ENCODE data around the gene DBP. TPM values are rescaled to one million over a fixed set of nuclear protein-coding genes. Genes with fewer than 3 reads are reported as not detected.
A peak's percentile ranks its signal among the peaks of the same experiment; 100 is the strongest.

Gene DBP
- total and polyA plus RNA-seq, 12 donors = 11.5 to 80.6 (median 53.6) TPM

DNA sequence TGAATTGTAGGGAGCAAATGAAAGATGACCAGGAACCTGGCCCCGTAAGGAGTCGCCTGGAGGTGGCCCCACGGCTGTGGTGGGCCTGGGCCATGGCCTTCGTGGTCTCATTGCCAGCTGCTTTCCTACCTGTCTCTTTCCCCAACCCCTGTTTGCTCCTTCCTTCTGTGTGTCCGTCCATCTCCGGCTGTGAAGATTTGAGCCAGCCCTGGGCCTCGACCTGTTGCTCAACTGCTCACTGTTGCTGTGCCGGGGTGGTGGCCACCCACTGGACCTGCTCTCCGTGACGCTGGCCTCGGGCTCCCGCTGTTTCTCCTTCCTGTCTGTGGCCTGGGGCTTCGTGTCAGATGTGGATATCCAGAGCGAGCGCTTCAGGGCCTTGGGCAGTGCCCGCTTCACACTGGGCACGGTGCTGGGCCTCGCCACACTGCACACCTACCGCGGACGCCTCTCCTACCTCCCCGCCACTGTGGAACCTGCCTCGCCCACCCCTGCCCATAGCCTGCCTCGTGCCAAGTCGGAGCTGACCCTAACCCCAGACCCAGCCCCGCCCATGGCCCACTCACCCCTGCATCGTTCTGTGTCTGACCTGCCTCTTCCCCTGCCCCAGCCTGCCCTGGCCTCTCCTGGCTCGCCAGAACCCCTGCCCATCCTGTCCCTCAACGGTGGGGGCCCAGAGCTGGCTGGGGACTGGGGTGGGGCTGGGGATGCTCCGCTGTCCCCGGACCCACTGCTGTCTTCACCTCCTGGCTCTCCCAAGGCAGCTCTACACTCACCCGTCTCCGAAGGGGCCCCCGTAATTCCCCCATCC is 8.5 kb downstream of the DBP start:
- H3K4me3 ChIP-seq = no peak overlapping the region
- H3K9me3 ChIP-seq (replicated peaks in 1 of 3) = no peaks in the 10 kb centered on the region
- DNase-seq = peak in 6 of 7 donors; percentile 37 to 77 (median 65)
- peaks cover 32 to 49% of the 10 kb centered on the region in 2 donors for H3K4me1 ChIP-seq (replicated peaks in 1 of 2)
- TF ChIP-seq POLR2A (IDR thresholded peaks at IDR 0.05) = no peak
- TF ChIP-seq, protein P1, sequence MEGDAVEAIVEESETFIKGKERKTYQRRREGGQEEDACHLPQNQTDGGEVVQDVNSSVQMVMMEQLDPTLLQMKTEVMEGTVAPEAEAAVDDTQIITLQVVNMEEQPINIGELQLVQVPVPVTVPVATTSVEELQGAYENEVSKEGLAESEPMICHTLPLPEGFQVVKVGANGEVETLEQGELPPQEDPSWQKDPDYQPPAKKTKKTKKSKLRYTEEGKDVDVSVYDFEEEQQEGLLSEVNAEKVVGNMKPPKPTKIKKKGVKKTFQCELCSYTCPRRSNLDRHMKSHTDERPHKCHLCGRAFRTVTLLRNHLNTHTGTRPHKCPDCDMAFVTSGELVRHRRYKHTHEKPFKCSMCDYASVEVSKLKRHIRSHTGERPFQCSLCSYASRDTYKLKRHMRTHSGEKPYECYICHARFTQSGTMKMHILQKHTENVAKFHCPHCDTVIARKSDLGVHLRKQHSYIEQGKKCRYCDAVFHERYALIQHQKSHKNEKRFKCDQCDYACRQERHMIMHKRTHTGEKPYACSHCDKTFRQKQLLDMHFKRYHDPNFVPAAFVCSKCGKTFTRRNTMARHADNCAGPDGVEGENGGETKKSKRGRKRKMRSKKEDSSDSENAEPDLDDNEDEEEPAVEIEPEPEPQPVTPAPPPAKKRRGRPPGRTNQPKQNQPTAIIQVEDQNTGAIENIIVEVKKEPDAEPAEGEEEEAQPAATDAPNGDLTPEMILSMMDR (IDR thresholded peaks at IDR 0.05) = no peak
- peak overlapping the region in 3 of 5 donors; percentile 89 to 91 (median 90) for H3K27ac ChIP-seq
- WGBS, 4 donors = 70 to 72% (median 71%) methylated on average over 15 to 34 of the region's 34 CpGs
- intact Hi-C loops (cut with DNase I) = no loop called here
- no peaks in the 10 kb centered on the region for H3K27me3 ChIP-seq
- peaks cover 0 to 7% of the 10 kb centered on the region in 2 donors for H3K36me3 ChIP-seq (replicated peaks in 1 of 2)

DNA sequence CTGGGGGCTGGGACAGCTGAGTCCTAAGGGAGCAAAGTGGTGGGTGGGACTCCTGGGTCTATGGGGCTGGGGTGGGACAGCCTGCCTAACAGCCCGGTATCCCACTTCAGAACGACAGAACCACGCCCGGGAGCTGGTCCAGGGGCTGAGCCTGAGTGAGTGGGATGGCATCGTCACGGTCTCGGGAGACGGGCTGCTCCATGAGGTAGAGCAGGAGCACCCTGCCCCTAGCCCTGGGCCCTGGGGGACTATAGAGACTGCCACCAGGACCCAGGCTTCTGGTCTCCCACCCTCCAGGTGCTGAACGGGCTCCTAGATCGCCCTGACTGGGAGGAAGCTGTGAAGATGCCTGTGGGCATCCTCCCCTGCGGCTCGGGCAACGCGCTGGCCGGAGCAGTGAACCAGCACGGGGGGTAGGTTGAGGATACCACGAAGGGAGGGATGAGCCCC is 9.3 kb downstream of the DBP start:
- no peak for TF ChIP-seq POLR2A (IDR thresholded peaks at IDR 0.05)
- TF ChIP-seq, protein P1 (IDR thresholded peaks at IDR 0.05) = no peak
- Histone ChIP-seq H3K4me1 (replicated peaks in 1 of 2) (peaks cover 30 to 49% of the 10 kb centered on the region in 2 donors), H3K4me3 (no peak overlapping the region), H3K27me3 (no peaks in the 10 kb centered on the region), H3K27ac (no peak overlapping the region), H3K9me3 (replicated peaks in 1 of 3) (no peaks in the 10 kb centered on the region), H3K36me3 (replicated peaks in 1 of 2) (peaks cover 0 to 7% of the 10 kb centered on the region in 2 donors)
- 87 to 92% (median 90%) methylated on average over 2 to 17 of the region's 17 CpGs for WGBS, 4 donors
- DNase-seq = peak in 3 of 7 donors; percentile 33 to 59 (median 51)
- intact Hi-C loops (cut with DNase I) = no loop called here

DNA sequence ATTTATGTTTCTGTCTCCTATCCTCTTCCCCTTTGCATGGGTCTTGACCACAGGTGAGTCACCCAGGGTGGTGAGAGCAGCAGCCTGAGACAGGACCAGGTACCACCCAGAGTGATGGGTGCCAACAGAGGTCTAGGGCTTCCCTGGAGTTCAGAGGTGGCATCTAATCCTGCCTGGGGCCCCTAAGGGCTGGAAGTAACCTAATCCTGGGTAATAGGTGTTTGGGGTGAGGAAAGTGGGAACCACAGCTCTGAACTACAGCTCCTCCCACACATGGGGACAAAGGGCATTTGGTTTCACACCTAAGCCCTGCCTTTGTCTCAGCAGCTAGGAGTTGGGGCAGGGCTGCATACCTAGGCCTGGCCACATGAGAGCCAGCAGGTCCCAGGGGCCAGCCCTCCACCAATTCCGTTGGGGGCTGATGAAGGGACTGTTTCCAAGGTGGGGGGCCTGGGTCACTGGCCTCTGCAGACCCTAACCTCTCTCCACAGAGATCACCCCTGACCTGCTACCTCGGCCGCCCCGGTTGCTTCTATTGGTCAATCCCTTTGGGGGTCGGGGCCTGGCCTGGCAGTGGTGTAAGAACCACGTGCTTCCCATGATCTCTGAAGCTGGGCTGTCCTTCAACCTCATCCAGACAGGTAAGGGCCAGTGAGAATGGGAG is 9.8 kb downstream of the DBP start:
- whole genome bisulfite sequencing, 4 donors = 55 to 75% (median 72%) methylated on average over 1 to 6 of the region's 6 CpGs
- peaks cover 0 to 7% of the 10 kb centered on the region in 2 donors for H3K36me3 ChIP-seq (replicated peaks in 1 of 2)
- peak in 2 of 7 donors; percentile 32 to 59 for DNase-seq
- intact Hi-C loops (cut with DNase I) = no loop called here
- no peak overlapping the region for H3K4me3 ChIP-seq
- TF ChIP-seq, protein P1 (IDR thresholded peaks at IDR 0.05) = no peak
- TF ChIP-seq POLR2A (IDR thresholded peaks at IDR 0.05) = no peak
- peaks cover 26 to 47% of the 10 kb centered on the region in 2 donors for H3K4me1 ChIP-seq (replicated peaks in 1 of 2)
- H3K9me3 ChIP-seq (replicated peaks in 1 of 3) = no peaks in the 10 kb centered on the region
- H3K27me3 ChIP-seq = no peaks in the 10 kb centered on the region
- no peak overlapping the region for H3K27ac ChIP-seq

DNA sequence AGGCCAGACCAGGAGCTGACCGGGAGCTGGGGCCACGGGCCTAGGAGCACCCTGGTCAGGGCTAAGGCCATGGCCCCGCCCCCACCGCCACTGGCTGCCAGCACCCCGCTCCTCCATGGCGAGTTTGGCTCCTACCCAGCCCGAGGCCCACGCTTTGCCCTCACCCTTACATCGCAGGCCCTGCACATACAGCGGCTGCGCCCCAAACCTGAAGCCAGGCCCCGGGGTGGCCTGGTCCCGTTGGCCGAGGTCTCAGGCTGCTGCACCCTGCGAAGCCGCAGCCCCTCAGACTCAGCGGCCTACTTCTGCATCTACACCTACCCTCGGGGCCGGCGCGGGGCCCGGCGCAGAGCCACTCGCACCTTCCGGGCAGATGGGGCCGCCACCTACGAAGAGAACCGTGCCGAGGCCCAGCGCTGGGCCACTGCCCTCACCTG is 11.3 kb downstream of the DBP start:
- Histone ChIP-seq H3K27ac (no peak overlapping the region), H3K4me3 (no peak overlapping the region), H3K27me3 (no peaks in the 10 kb centered on the region), H3K4me1 (replicated peaks in 1 of 2) (peaks cover 24 to 37% of the 10 kb centered on the region in 2 donors), H3K9me3 (replicated peaks in 1 of 3) (no peaks in the 10 kb centered on the region), H3K36me3 (replicated peaks in 1 of 2) (no peaks in the 10 kb centered on the region)
- 93 to 98% (median 96%) methylated on average over 9 to 30 of the region's 30 CpGs for WGBS, 4 donors
- peak in 4 of 7 donors; percentile 32 to 62 (median 49) for DNase-seq
- TF ChIP-seq, protein P1 (IDR thresholded peaks at IDR 0.05) = no peak
- no peak for TF ChIP-seq POLR2A (IDR thresholded peaks at IDR 0.05)
- intact Hi-C loops (cut with DNase I) = no loop called here
